AG09319 (cell line): ENCODE results near the gene KTN1.

Experiments used
- DNase-seq: peaks from one replicate; pipeline ENCODE4 v3.0.0-alpha.2; 2010; ENCODE audit warnings: low read depth; ENCODE audit errors: extremely low read depth
- TF ChIP-seq, protein P1 (sequence below): IDR thresholded peaks from 2 replicates; pipeline ENCODE4 v1.5.1; 2011; ENCODE audit warnings: low read depth, mild to moderate bottlenecking, inconsistent platforms, low read length, moderate library complexity

Gene KTN1

DNA sequence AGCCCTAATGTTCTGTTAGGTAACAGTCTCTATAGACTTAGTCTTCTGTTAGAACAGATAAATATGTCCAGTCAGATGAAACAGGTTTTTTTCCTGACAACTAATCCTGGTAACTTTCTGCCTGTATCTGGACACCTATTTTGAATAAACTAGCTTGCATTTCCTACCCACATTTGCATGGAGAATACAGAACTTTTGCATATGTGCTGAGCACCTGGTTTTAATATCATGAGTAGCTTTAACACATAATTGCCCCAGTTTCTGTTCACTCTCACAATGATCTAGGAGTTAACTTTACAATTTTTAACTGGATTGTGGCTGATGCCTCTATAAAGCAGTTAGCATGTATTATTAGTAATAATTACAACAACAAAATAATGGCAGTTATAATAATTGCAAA lies 111.7 kb downstream of the KTN1 start:
- no peak for DNase-seq
- TF ChIP-seq, protein P1, sequence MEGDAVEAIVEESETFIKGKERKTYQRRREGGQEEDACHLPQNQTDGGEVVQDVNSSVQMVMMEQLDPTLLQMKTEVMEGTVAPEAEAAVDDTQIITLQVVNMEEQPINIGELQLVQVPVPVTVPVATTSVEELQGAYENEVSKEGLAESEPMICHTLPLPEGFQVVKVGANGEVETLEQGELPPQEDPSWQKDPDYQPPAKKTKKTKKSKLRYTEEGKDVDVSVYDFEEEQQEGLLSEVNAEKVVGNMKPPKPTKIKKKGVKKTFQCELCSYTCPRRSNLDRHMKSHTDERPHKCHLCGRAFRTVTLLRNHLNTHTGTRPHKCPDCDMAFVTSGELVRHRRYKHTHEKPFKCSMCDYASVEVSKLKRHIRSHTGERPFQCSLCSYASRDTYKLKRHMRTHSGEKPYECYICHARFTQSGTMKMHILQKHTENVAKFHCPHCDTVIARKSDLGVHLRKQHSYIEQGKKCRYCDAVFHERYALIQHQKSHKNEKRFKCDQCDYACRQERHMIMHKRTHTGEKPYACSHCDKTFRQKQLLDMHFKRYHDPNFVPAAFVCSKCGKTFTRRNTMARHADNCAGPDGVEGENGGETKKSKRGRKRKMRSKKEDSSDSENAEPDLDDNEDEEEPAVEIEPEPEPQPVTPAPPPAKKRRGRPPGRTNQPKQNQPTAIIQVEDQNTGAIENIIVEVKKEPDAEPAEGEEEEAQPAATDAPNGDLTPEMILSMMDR = no peak

GRCh38 chr14:55693904-55694303 lies 113.9 kb downstream of the KTN1 start:
- no peak for DNase-seq
- TF ChIP-seq, protein P1 = no peak

- TF ChIP-seq, protein P1 = no peak
- no peak for DNase-seq
Observed at GRCh38 chr14:55697414-55697861, 117.4 kb downstream of the KTN1 start.

- no peak for DNase-seq
- TF ChIP-seq, protein P1 = no peak
Observed at GRCh38 chr14:55698051-55698450, 118.0 kb downstream of the KTN1 start.

DNA sequence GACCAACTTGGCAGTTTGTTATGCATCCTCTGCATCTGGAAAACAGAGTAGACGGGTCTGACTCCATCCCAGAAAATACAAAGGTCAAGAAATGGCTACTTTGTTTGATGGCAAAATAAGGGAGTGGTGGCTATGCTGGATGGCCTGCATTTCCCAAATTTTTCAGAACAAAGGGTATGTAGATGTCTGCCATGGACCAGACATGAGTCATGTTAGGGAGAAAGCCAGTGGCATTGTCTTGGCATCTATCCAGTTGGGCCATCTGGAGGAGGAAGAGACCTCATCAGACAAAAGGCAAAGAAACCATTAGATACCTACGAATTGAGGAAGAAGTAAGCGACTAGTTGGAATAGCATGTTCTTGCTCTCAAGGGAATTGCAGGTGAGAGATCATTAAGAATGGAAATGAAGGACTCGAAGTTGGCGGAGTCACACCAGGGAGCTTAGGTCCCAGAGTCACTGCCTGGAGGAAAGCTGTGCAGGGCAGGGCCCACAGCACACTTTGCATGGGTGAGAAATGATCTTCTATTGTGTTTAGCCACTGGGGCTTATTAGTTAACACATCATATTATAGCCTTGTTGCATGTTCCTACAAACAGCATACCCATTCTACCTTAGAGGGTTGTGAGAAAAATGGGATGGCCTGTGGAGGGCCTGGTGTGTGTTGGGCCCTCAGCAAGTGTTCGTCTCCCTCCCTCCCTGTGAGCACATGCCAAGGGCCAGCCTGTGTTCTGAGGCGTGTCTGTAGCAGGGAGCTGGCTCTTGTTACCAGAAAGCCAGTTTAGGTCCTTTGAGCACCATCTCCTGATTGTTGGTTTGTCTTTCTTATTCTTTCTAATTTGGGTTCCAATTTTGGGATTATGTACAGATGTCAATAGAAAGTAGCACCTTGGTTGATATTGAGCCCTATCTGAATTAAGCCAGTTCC lies 119.4 kb downstream of the KTN1 start:
- DNase-seq = no peak
- TF ChIP-seq, protein P1 = no peak

DNA sequence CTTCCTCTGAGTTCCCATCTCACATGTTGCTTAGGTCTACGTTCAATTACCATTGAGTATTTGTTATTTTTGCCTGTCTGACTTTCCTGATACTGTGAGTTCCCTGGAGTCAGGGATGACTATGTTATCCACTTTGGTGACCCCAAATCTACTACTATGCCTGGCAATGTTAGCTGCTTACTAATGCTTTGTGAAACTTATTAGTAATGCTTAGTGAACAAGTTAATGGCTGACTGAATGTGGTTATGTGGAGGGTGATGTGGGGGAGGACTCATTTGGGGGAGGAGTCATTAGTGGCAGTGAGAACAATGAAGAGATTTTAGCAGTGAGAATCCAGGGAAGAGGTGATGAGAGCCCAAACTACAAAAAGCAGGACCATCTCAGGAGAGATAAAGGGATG lies 121.6 kb downstream of the KTN1 start:
- TF ChIP-seq, protein P1 = no peak
- DNase-seq = no peak

DNA sequence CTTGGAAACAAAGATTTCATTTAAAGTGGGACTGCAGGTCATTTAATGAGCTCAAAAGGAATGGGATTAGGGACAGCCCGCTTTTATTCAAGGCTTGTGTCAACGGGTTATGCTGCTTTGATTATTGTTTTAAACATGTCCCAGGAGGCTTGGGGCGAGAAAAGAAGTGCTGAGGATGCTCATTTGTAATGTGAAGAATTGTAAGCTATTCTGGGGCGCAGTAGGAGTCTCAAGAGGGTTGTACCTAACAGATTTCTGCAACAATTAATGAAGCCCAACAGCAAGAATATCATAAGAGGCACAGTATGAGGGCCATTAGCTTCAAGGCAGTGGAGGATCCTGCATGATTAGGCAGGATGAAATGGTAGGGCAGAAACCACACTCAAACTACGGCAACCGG lies 122.5 kb downstream of the KTN1 start:
- TF ChIP-seq, protein P1 = no peak
- no peak for DNase-seq
